Panc1 (cell line): ENCODE measurements around the gene TIAM2.
"Not testable (repeated sequence)": the region's sequence is repeated elsewhere in the genome, so short reads cannot be mapped to it uniquely, and the experiment has no call there.

Experiments
- POLR2AphosphoS5 ChIP-seq: IDR thresholded peaks from 2 replicates; pipeline ENCODE4 v1.6.1; 2012; ENCODE audit warnings: mild to moderate bottlenecking, low read depth, low read length, moderate library complexity
- SIN3A ChIP-seq: IDR thresholded peaks from 2 replicates; pipeline ENCODE4 v1.6.1; 2012; ENCODE audit warnings: low read depth, mild to moderate bottlenecking, low read length, moderate library complexity, borderline replicate concordance; ENCODE audit not compliant: insufficient read depth
- TCF7L2 ChIP-seq: IDR thresholded peaks from 2 replicates; pipeline ENCODE4 v1.6.1; 2011; ENCODE audit warnings: mild to moderate bottlenecking, low read depth, low read length, inconsistent platforms
- TF ChIP-seq, protein P1 (sequence below): fragments of 450-650 bp; IDR thresholded peaks from 2 replicates; pipeline ENCODE4 v1.5.1; 2017; ENCODE audit warnings: mild to moderate bottlenecking

DNA sequence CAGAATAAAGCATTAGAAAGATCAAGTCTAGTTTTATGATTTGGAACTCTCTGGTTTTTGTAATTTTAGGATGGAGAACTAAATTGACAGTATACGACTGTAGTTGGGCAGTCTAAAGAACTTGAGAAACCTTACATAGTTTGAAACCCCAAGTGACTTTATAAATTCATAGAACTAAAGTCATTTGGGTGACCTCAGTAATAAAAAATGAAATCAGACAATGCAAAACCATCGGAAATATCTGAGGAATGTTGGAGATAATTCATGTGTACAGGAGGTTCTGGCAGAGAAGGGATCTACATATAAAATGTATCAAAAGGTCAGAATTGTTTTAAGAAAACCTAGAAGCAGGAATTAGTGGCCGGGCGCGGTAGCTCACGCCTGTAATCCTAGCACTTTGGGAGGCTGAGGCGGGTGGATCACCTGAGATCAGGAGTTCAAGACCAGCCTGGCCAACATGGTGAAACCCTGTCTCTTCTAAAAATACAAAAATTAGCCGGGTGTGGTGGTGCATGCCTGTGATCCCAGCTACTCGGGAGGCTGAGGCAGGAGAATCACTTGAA lies 108.0 kb downstream of the TIAM2 start:
- not testable (repeated sequence) for TF ChIP-seq SIN3A, POLR2AphosphoS5, TCF7L2
- TF ChIP-seq, protein P1, sequence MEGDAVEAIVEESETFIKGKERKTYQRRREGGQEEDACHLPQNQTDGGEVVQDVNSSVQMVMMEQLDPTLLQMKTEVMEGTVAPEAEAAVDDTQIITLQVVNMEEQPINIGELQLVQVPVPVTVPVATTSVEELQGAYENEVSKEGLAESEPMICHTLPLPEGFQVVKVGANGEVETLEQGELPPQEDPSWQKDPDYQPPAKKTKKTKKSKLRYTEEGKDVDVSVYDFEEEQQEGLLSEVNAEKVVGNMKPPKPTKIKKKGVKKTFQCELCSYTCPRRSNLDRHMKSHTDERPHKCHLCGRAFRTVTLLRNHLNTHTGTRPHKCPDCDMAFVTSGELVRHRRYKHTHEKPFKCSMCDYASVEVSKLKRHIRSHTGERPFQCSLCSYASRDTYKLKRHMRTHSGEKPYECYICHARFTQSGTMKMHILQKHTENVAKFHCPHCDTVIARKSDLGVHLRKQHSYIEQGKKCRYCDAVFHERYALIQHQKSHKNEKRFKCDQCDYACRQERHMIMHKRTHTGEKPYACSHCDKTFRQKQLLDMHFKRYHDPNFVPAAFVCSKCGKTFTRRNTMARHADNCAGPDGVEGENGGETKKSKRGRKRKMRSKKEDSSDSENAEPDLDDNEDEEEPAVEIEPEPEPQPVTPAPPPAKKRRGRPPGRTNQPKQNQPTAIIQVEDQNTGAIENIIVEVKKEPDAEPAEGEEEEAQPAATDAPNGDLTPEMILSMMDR, result not testable (repeated sequence)
